GM12878 (cell line): ENCODE data around the gene HS6ST1. TPM values are rescaled to one million over a fixed set of nuclear protein-coding genes. Genes with fewer than 3 reads are reported as not detected.

ENCODE experiments used
- ATAC-seq: fragments of 200-7000 bp; cut with Tn5 transposase; 3 replicates; pipeline ENCODE4 v1.9.1; 2020; ENCODE audit warnings: mild to moderate bottlenecking, moderate library complexity
- BruUV-seq: library from RNA; stranded (reverse); fragments of 400-500 nt; replicated peaks from 2 replicates; lab custom pipeline; 2021; lab: Mats Ljungman, UMichigan
- CTCF ChIA-PET: fragments of 300-600 bp; sonication (Branson Sonifier 250); formaldehyde crosslinking; extraction: SDS; loops from one replicate; lab custom pipeline; 2021; ENCODE audit warnings: inconsistent platforms; lab: Yijun Ruan, JAX
- POLR2A ChIA-PET: fragments of 350-600 bp; formaldehyde crosslinking; extraction: SDS; loops from one replicate; lab custom pipeline; 2021; ENCODE audit warnings: inconsistent platforms; lab: Charles Lee
- RAD21 ChIA-PET: fragments of 300-600 bp; sonication (Branson Sonifier 250); formaldehyde crosslinking; loops from one replicate; lab custom pipeline; 2023; ENCODE audit warnings: antibody characterized with exemption; ENCODE audit not compliant: unreplicated experiment; lab: Charles Lee
- SMC1A ChIA-PET: fragments of 300-600 bp; sonication (Branson Sonifier 250); formaldehyde crosslinking; loops from one replicate; lab custom pipeline; 2023; ENCODE audit not compliant: unreplicated experiment, uncharacterized antibody; lab: Charles Lee
- DNase-seq: peaks from one replicate; pipeline ENCODE4 v3.0.0-alpha.2; 2011; ENCODE audit warnings: low read depth, low spot score
- FAIRE-seq: peaks from 3 replicates; lab custom pipeline; 2011; peaks lifted over from hg19 to GRCh38; lab: Jason Lieb, UNC
- H2AFZ ChIP-seq: 2 replicates; pipeline ENCODE4 v1.6.0; 2011; ENCODE audit warnings: low read depth, low read length, control low read depth; ENCODE audit not compliant: control insufficient read depth
- H3K27ac ChIP-seq: 2 replicates; pipeline ENCODE4 v1.5.1; 2011; ENCODE audit warnings: control low read depth; ENCODE audit not compliant: control insufficient read depth, insufficient read depth
- H3K27me3 ChIP-seq, 2 experiments: replicated peaks in 1 of 2; 2 replicates each; pipeline versions ENCODE4 v1.6.0 to v1.6.1; 2011; ENCODE audit warnings: low read length in 1 of 2; ENCODE audit not compliant: control insufficient read depth in 2 of 2, insufficient read depth in 2 of 2
- H3K36me3 ChIP-seq, 2 experiments: 2 replicates each; pipeline ENCODE4 v1.5.1; 2011; ENCODE audit warnings: low read length in 1 of 2; ENCODE audit not compliant: control insufficient read depth in 2 of 2, insufficient read depth in 2 of 2
- H3K4me1 ChIP-seq: 2 replicates; pipeline ENCODE4 v1.6.1; 2011; ENCODE audit warnings: mild to moderate bottlenecking, low read length, moderate library complexity, mixed read lengths; ENCODE audit not compliant: control insufficient read depth, insufficient read depth
- H3K4me2 ChIP-seq: 2 replicates; pipeline ENCODE4 v1.6.0; 2011; ENCODE audit warnings: control low read depth; ENCODE audit not compliant: control insufficient read depth, insufficient read depth
- H3K4me3 ChIP-seq: fragments of 200-600 bp; sonication (generic); 2 replicates; pipeline ENCODE4 v1.5.1; 2016
- H3K79me2 ChIP-seq: 2 replicates; pipeline ENCODE4 v1.6.0; 2011; ENCODE audit warnings: low read length; ENCODE audit not compliant: control insufficient read depth, insufficient read depth
- H3K9ac ChIP-seq: 2 replicates; pipeline ENCODE4 v1.8.0; 2011; ENCODE audit warnings: low read length, control low read depth, mixed read lengths; ENCODE audit not compliant: control insufficient read depth, insufficient read depth
- H3K9me3 ChIP-seq: replicated peaks from 3 replicates; pipeline ENCODE4 v1.5.1; 2011; ENCODE audit warnings: mild to moderate bottlenecking, low read length; ENCODE audit not compliant: control insufficient read depth, insufficient read depth
- H4K20me1 ChIP-seq: 2 replicates; pipeline ENCODE4 v1.6.0; 2011; ENCODE audit not compliant: control insufficient read depth, insufficient read depth
- GATAD2B ChIP-seq: fragments of 450-650 bp; conservative IDR thresholded peaks from 2 replicates; pipeline ENCODE4 v1.6.1; 2017; ENCODE audit warnings: low read depth, mild to moderate bottlenecking, moderate library complexity
- HDGF ChIP-seq: fragments of 450-650 bp; IDR thresholded peaks from 2 replicates; pipeline ENCODE4 v1.6.1; 2016; ENCODE audit warnings: antibody characterized with exemption
- IKZF2 ChIP-seq, 2 experiments: fragments of 450-650 bp; IDR thresholded peaks; 2 replicates each; pipeline ENCODE4 v1.6.1; 2017; ENCODE audit warnings: mild to moderate bottlenecking in 2 of 2, moderate library complexity in 2 of 2
- JUND ChIP-seq: IDR thresholded peaks from 2 replicates; pipeline ENCODE4 v1.6.1; 2012; ENCODE audit warnings: low read depth, mild to moderate bottlenecking, low read length, improper control_type of control experiment, moderate library complexity
- MXI1 ChIP-seq: fragments of 150-350 bp; IDR thresholded peaks from 2 replicates; pipeline ENCODE4 v1.6.1; 2011; ENCODE audit warnings: low read depth, mild to moderate bottlenecking, inconsistent platforms, low read length, improper control_type of control experiment
- PAX5 ChIP-seq: IDR thresholded peaks from 2 replicates; pipeline ENCODE4 v1.6.1; 2011; ENCODE audit warnings: low read depth, low read length, borderline replicate concordance
- ZBED1 ChIP-seq: IDR thresholded peaks from 2 replicates; pipeline ENCODE4 v1.6.1; 2016; ENCODE audit warnings: borderline replicate concordance
- ZNF207 ChIP-seq: fragments of 450-650 bp; IDR thresholded peaks from 2 replicates; pipeline ENCODE4 v1.6.1; 2014; ENCODE audit warnings: antibody characterized with exemption, mild to moderate bottlenecking, borderline replicate concordance
- WGBS: methylation state at CpG from one replicate; pipeline ENCODE4 v1.1.6; 2016; ENCODE audit warnings: low lambda C conversion rate; ENCODE audit not compliant: insufficient replicate concordance, insufficient coverage; ENCODE audit errors: missing lambda C conversion rate; 5-methylcytosine and 5-hydroxymethylcytosine counted together
- in situ Hi-C: fragments of 300-500 bp; cut with MboI; formaldehyde crosslinking; loops from 9 replicates; pipeline ENCODE4 v1.14.3; 2018; ENCODE audit warnings: mixed read lengths
- intact Hi-C: fragments of 100-400 bp; cut with micrococcal nuclease; formaldehyde crosslinking; loops from one replicate; pipeline ENCODE4 v1.14.2; 2022; ENCODE audit not compliant: unreplicated experiment
- polyA plus RNA-seq, 11 experiments: library from polyadenylated mRNA; depleted of rRNA in 4 of 11; unstranded in 6 of 11; stranded (reverse) in 5 of 11; fragments of >200 nt; fragmentation: Nextera tagmentation in 4 of 11; fragmentation: Illumina TruSeq in 1 of 11; extraction: Ambion mirVana in 4 of 11; extraction: Trizol in 1 of 11; gene quantifications; 1 replicate in 1 of 11; 2 replicates in 10 of 11; pipeline versions ENCODE4 v1.2.1 to v1.2.3, GENCODE V29; 2011 to 2016; ENCODE audit warnings: inconsistent platforms in 2 of 11, missing spikeins in 2 of 11, low read depth in 1 of 11
- total RNA-seq, 4 experiments: library from RNA; depleted of rRNA in 3 of 4; stranded (reverse); fragments of >200 nt in 3 of 4; fragmentation: Illumina TruSeq in 1 of 4; extraction: Trizol in 1 of 4; gene quantifications; 2 replicates each; pipeline versions ENCODE4 v1.2.1 to v1.2.3, GENCODE V29; 2013 to 2021

The HS6ST1 gene
- total and polyA plus RNA-seq, 10 of the 15 experiments (the other 5 are each of a cell fraction or from before 2014, with no cell fraction given) = 0.48 to 17.0 (median 4.7) TPM

DNA sequence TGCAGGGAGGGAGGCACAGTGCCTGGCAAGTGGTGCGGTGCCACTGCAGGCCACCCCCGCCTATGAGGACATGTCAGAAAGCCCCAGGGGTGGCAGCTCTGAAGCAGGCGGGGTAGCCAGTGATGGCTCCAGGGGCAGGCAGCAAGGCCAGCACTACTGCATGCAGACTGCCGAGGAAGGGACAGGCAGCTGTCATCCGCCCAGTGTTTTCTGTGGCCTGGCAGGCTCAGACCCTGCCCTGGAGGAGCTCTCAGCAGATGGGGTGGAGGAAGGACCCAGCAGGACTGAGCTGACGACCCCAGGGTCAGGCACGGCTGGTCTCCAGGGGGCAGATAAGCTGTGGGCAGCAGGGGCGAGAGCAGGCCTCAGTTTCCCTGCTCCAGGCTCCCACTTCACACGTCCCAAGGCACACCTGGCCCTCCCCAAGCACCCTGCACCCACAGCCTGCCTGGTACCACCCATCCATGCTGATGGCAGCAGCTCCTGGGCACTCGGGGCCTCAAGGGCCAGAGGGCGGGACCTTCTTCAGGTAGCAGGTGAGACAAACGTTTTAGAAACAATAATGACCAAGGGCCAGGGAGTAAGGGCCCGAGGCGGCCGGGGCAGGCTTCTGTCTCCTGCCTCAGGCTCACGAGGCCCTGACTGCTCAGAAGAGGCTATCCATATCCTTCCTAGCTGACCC is 48.5 kb downstream of the HS6ST1 start:
- ATAC-seq (no peak), FAIRE-seq (no peak), DNase-seq (no peak)
- Histone ChIP-seq H3K36me3 (no peaks in the 10 kb centered on the region; a peak in 1 of 4 replicates), H3K4me1 (no peaks in the 10 kb centered on the region), H3K79me2 (no peaks in the 10 kb centered on the region), H3K9me3 (no peaks in the 10 kb centered on the region; the same call in 1 of the 3 replicates), H3K4me2 (no peak overlapping the region), H3K4me3 (no peak overlapping the region), H4K20me1 (no peaks in the 10 kb centered on the region), H3K9ac (no peak overlapping the region), H2AFZ (no peak overlapping the region), H3K27ac (no peak overlapping the region), H3K27me3 (no peaks in the 10 kb centered on the region)
- no peak for TF ChIP-seq JUND
- TF ChIP-seq HDGF = no peak
- TF ChIP-seq ZNF207 = no peak
- TF ChIP-seq MXI1 = no peak
- TF ChIP-seq IKZF2 (IDR thresholded peaks at IDR 0.05) = no peak
- no peak for TF ChIP-seq PAX5
- no peak for TF ChIP-seq ZBED1
- no peak for TF ChIP-seq GATAD2B
- SMC1A ChIA-PET = no interaction called here
- no TSS peak for BruUV-seq
- WGBS = 75% methylated on average over 15 of the region's 16 CpGs
- CTCF ChIA-PET = no interaction called here
- RAD21 ChIA-PET = no interaction called here
- in situ Hi-C loops (no loop called here), intact Hi-C loops (no loop called here)
- POLR2A ChIA-PET = interaction anchor here (0.6 kb wide), 1 partner anchor 996 kb away, joined by 3 read pairs; no protein-coding TSS in a partner anchor
